PC-9 (cell line): ENCODE measurements around the gene ZNF37A.

Source experiments
- CTCF ChIP-seq: fragments of 200-600 bp; sonication (generic); conservative IDR thresholded peaks from 2 replicates; pipeline ENCODE4 v1.6.1; 2017; ENCODE audit warnings: mixed run types, antibody characterized with exemption, mild to moderate bottlenecking, moderate library complexity
- EZH2 ChIP-seq: fragments of 200-600 bp; sonication (generic); IDR thresholded peaks from 2 replicates; pipeline ENCODE4 v1.8.0; 2017; ENCODE audit warnings: antibody characterized with exemption, low read depth

DNA sequence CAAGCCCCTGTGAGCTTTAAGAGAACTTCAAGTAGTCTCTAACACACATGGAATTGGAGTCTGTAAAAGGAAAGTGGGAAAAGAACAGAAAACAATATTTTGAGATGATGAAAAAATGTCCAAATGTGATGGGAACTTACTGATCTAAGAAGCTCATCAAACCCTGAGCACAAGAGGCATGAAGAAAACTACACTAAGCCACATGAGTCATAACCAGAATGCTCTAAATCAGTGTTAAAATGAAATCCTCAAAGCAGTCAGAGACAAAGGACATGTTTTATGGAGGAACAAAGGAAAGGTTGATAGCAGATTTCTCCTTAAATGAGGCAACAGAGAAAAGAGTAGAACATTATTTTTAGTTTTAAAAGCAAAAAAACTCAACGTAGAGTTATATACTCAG, 46.5 kb upstream of the ZNF37A start:
- TF ChIP-seq CTCF: no peak
- no peak for TF ChIP-seq EZH2
